Uterus (tissue), 4 donors: ENCODE measurements around the gene ISL1. TPM values are rescaled to one million over a fixed set of nuclear protein-coding genes. Genes with fewer than 3 reads are reported as not detected.

ENCODE experiments used
- DNase-seq, 2 donors: peaks; one replicate each; pipeline ENCODE4 v3.0.0-alpha.2; 2019 to 2020
- H3K27ac ChIP-seq, 2 donors: fragments of 200-600 bp; sonication (generic); 1 replicate in 1 of 2; 2 replicates in 1 of 2; pipeline ENCODE4 v1.5.1; 2016 to 2018
- H3K27me3 ChIP-seq, 2 donors: fragments of 200-600 bp; sonication (generic); one replicate each; pipeline ENCODE4 v1.5.1; 2018 to 2019; ENCODE audit warnings: control low read depth in 1 of 2
- H3K36me3 ChIP-seq, 2 donors: fragments of 200-600 bp; sonication (generic); one replicate each; pipeline ENCODE4 v1.5.1; 2019; ENCODE audit warnings: control low read depth in 1 of 2
- H3K4me1 ChIP-seq, 2 donors: fragments of 200-600 bp; sonication (generic); one replicate each; pipeline ENCODE4 v1.5.1; 2018 to 2019; ENCODE audit warnings: control low read depth in 1 of 2
- H3K4me3 ChIP-seq, 2 donors: fragments of 200-600 bp; sonication (generic); 1 replicate in 1 of 2; 2 replicates in 1 of 2; pipeline ENCODE4 v1.5.1; 2018 to 2019; ENCODE audit warnings: mild to moderate bottlenecking in 1 of 2
- H3K9me3 ChIP-seq, 2 donors: fragments of 200-600 bp; sonication (generic); one replicate each; pipeline ENCODE4 v1.5.1; 2019; ENCODE audit warnings: control low read depth in 1 of 2
- POLR2A ChIP-seq, 2 donors: fragments of 450-650 bp; IDR thresholded peaks; one replicate each; pipeline ENCODE4 v1.6.1; 2016; ENCODE audit warnings: antibody characterized with exemption in 2 of 2, mild to moderate bottlenecking in 1 of 2, moderate library complexity in 1 of 2
- intact Hi-C: fragments of 100-400 bp; cut with DNase I; formaldehyde crosslinking; loops from one replicate; pipeline ENCODE4 v1.15.1; 2023; ENCODE audit warnings: low total_unique reads
- total RNA-seq, 4 donors: library from RNA; depleted of rRNA in 3 of 4; stranded (reverse); fragments of >200 nt in 3 of 4; gene quantifications; one replicate each; pipeline versions ENCODE4 v1.1.0 to v1.2.4, GENCODE V29; 2014 to 2023
- TF ChIP-seq, protein P1 (sequence below), 4 experiments: fragments of 200-600 bp in 2 of 4; fragments of 450-650 bp in 2 of 4; sonication (generic) in 2 of 4; IDR thresholded peaks; one replicate each; pipeline ENCODE4 v1.5.1; 2016 to 2019; ENCODE audit warnings: antibody characterized with exemption in 4 of 4, mild to moderate bottlenecking in 2 of 4, moderate library complexity in 1 of 4
- donor health status: DM: yes; HTN: yes; CAD: no.

Gene ISL1
- total RNA-seq, 4 donors from 2014 or later = 0.24 to 2.7 TPM; not detected in 2

DNA sequence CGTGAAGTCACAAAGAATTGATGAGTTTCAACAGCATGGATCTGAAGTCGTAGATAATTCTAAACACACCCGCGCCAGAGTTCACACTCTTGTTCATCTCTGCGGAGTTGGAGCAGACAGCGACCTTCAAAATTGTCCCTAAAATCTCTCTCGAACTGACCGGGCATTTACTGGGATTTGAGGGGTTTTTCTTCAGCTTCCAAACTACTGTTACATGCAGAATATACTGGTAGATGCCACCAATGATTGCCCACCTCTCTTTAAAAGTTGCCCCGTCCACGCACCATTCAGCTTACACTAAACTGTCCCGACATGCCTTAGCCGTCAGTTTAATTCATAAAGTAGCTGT is 5.2 kb upstream of the ISL1 start:
- Histone ChIP-seq H3K27me3 (peaks cover 0 to 66% of the 10 kb centered on the region in 2 donors), H3K4me3 (no peak overlapping the region), H3K27ac (no peak overlapping the region), H3K9me3 (no peaks in the 10 kb centered on the region), H3K36me3 (no peaks in the 10 kb centered on the region), H3K4me1 (peaks cover 0 to 12% of the 10 kb centered on the region in 2 donors)
- no peak for TF ChIP-seq POLR2A (IDR thresholded peaks at IDR 0.05)
- TF ChIP-seq, protein P1, sequence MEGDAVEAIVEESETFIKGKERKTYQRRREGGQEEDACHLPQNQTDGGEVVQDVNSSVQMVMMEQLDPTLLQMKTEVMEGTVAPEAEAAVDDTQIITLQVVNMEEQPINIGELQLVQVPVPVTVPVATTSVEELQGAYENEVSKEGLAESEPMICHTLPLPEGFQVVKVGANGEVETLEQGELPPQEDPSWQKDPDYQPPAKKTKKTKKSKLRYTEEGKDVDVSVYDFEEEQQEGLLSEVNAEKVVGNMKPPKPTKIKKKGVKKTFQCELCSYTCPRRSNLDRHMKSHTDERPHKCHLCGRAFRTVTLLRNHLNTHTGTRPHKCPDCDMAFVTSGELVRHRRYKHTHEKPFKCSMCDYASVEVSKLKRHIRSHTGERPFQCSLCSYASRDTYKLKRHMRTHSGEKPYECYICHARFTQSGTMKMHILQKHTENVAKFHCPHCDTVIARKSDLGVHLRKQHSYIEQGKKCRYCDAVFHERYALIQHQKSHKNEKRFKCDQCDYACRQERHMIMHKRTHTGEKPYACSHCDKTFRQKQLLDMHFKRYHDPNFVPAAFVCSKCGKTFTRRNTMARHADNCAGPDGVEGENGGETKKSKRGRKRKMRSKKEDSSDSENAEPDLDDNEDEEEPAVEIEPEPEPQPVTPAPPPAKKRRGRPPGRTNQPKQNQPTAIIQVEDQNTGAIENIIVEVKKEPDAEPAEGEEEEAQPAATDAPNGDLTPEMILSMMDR (IDR thresholded peaks at IDR 0.05) = no peak
- no peak for DNase-seq
- intact Hi-C loops = no loop called here

DNA sequence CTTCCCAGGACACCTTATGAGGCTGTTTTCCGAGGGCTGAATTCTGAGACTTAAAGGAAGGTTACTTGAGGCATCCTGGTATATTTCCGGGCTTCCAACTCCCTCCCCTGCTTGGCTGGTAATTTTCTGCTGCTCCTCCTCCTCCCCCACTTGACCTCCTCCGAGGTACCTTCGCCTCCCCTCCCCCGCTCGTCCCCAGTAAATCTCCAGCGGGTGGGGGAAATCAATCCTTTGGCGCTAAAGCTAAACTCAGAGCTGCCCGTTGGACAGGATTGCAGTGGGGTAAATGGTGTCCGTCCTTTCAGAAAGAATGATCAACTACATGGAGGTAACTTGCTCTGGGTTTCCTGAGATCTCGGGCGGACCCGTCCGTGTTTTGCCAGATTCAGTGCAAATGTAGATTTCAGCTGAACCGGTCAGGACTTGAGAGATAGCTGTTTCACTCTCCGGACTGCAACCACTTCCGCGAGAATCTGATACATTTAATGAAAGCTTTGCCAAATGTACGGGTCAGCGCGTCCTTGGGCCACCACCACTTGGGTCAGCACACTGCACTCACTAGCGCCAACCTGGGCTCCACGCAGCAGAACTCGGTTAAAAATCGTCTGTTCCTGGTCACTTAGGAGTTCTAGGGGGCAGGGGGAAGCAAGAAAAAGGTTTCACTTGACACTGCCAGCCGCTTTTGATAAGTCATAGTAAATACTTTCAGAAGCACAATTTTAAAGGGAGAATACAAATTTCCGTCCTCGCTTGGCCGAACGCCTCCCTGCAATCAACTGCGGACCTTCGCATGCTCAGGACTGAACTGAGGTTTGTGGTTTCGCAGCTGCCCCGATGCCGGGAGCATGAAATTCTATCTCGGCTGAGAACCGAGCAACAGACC is 4.6 kb upstream of the ISL1 start:
- Histone ChIP-seq H3K36me3 (no peaks in the 10 kb centered on the region), H3K4me1 (peaks cover 0 to 12% of the 10 kb centered on the region in 2 donors), H3K27me3 (peaks cover 0 to 69% of the 10 kb centered on the region in 2 donors), H3K9me3 (no peaks in the 10 kb centered on the region), H3K27ac (no peak overlapping the region), H3K4me3 (no peak overlapping the region)
- DNase-seq = no peak
- intact Hi-C loops = no loop called here
- TF ChIP-seq, protein P1 (IDR thresholded peaks at IDR 0.05) = no peak
- no peak for TF ChIP-seq POLR2A (IDR thresholded peaks at IDR 0.05)

DNA sequence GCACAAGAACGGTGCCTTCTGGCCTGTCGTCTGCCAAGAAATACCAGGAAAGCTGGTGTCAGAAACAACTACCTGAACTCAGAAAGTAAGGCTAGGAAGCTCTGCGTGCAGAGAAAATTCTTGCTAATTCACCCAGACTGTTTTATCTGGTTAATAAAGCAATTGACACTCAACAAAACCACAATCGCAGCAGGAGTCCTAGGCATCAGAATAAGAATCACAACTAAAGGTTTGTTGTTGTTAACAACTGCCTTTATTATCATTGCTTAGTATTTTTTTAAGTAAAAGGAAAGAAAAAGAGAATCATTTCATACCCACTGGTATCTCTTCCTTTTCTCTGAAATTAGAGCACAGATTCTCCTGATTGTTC is 3.9 kb upstream of the ISL1 start:
- Histone ChIP-seq H3K4me3 (no peak overlapping the region), H3K36me3 (no peaks in the 10 kb centered on the region), H3K27me3 (peaks cover 0 to 76% of the 10 kb centered on the region in 2 donors), H3K9me3 (no peaks in the 10 kb centered on the region), H3K4me1 (peaks cover 0 to 12% of the 10 kb centered on the region in 2 donors), H3K27ac (no peak overlapping the region)
- intact Hi-C loops = no loop called here
- TF ChIP-seq POLR2A (IDR thresholded peaks at IDR 0.05) = no peak
- TF ChIP-seq, protein P1 (IDR thresholded peaks at IDR 0.05) = no peak
- DNase-seq = no peak

DNA sequence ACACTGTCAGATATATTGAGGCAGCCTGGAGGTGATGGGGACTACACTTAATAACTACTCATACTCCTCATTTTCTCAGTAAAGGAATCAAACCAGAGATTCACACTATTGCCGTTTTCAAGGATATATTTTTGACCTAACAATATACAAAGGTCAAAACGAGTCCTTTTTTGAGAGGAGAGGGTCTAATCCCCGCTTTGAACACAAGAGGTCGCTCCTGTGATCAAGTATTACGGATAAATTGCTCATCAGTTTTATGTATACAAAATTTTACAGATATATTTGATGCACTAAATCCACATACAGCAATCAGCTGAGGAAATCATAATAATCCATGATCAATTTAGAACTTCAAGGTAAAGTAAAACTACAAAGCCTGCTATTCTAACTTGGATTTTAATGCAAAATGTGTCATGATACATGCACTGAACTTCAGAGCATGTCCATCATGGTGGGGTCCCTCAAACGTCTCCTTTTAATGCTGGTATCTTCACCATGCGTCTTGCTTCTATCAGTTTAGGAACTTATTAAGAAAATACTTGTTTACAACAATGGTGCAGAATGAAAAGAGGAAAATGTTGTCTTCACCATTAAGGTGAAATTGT is 2.5 kb upstream of the ISL1 start:
- Histone ChIP-seq H3K4me1 (peaks cover 0 to 12% of the 10 kb centered on the region in 2 donors), H3K27ac (no peak overlapping the region), H3K27me3 (peaks cover 0 to 86% of the 10 kb centered on the region in 2 donors), H3K4me3 (no peak overlapping the region), H3K36me3 (no peaks in the 10 kb centered on the region), H3K9me3 (no peaks in the 10 kb centered on the region)
- intact Hi-C loops = no loop called here
- no peak for DNase-seq
- no peak for TF ChIP-seq POLR2A (IDR thresholded peaks at IDR 0.05)
- TF ChIP-seq, protein P1 (IDR thresholded peaks at IDR 0.05) = no peak
